HG03571 (cell line): ENCODE data around the gene PLA2G4C.

ENCODE experiments used
- ATAC-seq: cut with Tn5 transposase; IDR thresholded peaks from one replicate; pipeline ENCODE4 v1.9.1; 2021; ENCODE audit not compliant: unreplicated experiment

Gene PLA2G4C

GRCh38 chr19:48110350-48110966, at the start of gene PLA2G4C:
Gene PLA2G4C, minus strand, starts transcription at chr19:48110817. Its CDS starts 4,288 bp downstream, at chr19:48106529.
- ATAC-seq = no peak

- ATAC-seq = no peak
Observed at GRCh38 chr19:48158210-48158790, 47.7 kb upstream of the PLA2G4C start.

- no peak for ATAC-seq
Observed at GRCh38 chr19:48154003-48154402, 43.4 kb upstream of the PLA2G4C start.

GRCh38 chr19:48152551-48152950, 41.9 kb upstream of the PLA2G4C start:
- no peak for ATAC-seq

GRCh38 chr19:48149430-48149829, 38.8 kb upstream of the PLA2G4C start:
- no peak for ATAC-seq

GRCh38 chr19:48148576-48148975, 38.0 kb upstream of the PLA2G4C start:
- ATAC-seq = no peak

GRCh38 chr19:48147597-48148175, 37.1 kb upstream of the PLA2G4C start:
- ATAC-seq = no peak

- ATAC-seq = no peak
Observed at GRCh38 chr19:48139053-48139452, 28.4 kb upstream of the PLA2G4C start.

- no peak for ATAC-seq
Observed at GRCh38 chr19:48137411-48137810, 26.8 kb upstream of the PLA2G4C start.

- no peak for ATAC-seq
Observed at GRCh38 chr19:48136547-48136946, 25.9 kb upstream of the PLA2G4C start.

- no peak for ATAC-seq
Observed at GRCh38 chr19:48135411-48135810, 24.8 kb upstream of the PLA2G4C start.

- no peak for ATAC-seq
Observed at GRCh38 chr19:48133094-48133493, 22.5 kb upstream of the PLA2G4C start.

GRCh38 chr19:48127561-48127960, 16.9 kb upstream of the PLA2G4C start:
- ATAC-seq = no peak

GRCh38 chr19:48123907-48124651, 13.5 kb upstream of the PLA2G4C start:
- ATAC-seq = no peak

GRCh38 chr19:48122421-48122820, 11.8 kb upstream of the PLA2G4C start:
- ATAC-seq = no peak

GRCh38 chr19:48121909-48122371, 11.3 kb upstream of the PLA2G4C start:
- no peak for ATAC-seq

GRCh38 chr19:48121066-48121465, 10.4 kb upstream of the PLA2G4C start:
- no peak for ATAC-seq

GRCh38 chr19:48120505-48120904, 9.9 kb upstream of the PLA2G4C start:
- ATAC-seq = no peak

GRCh38 chr19:48118131-48118517, 7.5 kb upstream of the PLA2G4C start:
- no peak for ATAC-seq

- ATAC-seq = no peak
Observed at GRCh38 chr19:48117515-48118130, 7.0 kb upstream of the PLA2G4C start.

GRCh38 chr19:48113190-48113917, 2.7 kb upstream of the PLA2G4C start:
- ATAC-seq = no peak
